HepG2 (cell line): Measurements from ENCODE around the gene ICAM5. TPM values are rescaled to one million over a fixed set of nuclear protein-coding genes. Genes with fewer than 3 reads are reported as not detected.

ENCODE experiments used
- AGO2 ChIP-seq: fragments of 200-400 bp; formaldehyde crosslinking; optimal IDR thresholded peaks from 2 replicates; pipeline ENCODE3; 2017; ENCODE audit warnings: mild to moderate bottlenecking, low read depth, low read length, moderate library complexity
- GLI4 ChIP-seq: sonication (generic); formaldehyde crosslinking; IDR thresholded peaks from 2 replicates; pipeline ENCODE4 v1.5.1; 2020; ENCODE audit warnings: missing genetic modification reagents, mild to moderate bottlenecking, moderate library complexity, borderline replicate concordance
- IKZF4 ChIP-seq: sonication (generic); formaldehyde crosslinking; IDR thresholded peaks from 2 replicates; pipeline ENCODE4 v1.5.1; 2020; ENCODE audit warnings: borderline replicate concordance, mild to moderate bottlenecking, low read depth, missing genetic modification reagents; ENCODE audit errors: not compliant biosample characterization
- NFKB2 ChIP-seq: sonication (generic); formaldehyde crosslinking; IDR thresholded peaks from 2 replicates; pipeline ENCODE4 v1.4.0; 2020; ENCODE audit warnings: missing genetic modification reagents, borderline replicate concordance
- NFYB ChIP-seq: sonication (generic); formaldehyde crosslinking; IDR thresholded peaks from 2 replicates; pipeline ENCODE4 v1.4.0; 2020; ENCODE audit warnings: missing genetic modification reagents
- RAD51 ChIP-seq: fragments of 450-650 bp; IDR thresholded peaks from 2 replicates; pipeline ENCODE4 v1.6.1; 2016; ENCODE audit warnings: borderline replicate concordance
- SIN3B ChIP-seq: fragments of 150-350 bp; IDR thresholded peaks from 2 replicates; pipeline ENCODE4 v1.6.1; 2014; ENCODE audit warnings: low read length
- SRY ChIP-seq: sonication (generic); formaldehyde crosslinking; IDR thresholded peaks from 2 replicates; pipeline ENCODE4 v1.8.0; 2022; ENCODE audit warnings: mild to moderate bottlenecking, missing genetic modification reagents
- ZNF333 ChIP-seq: sonication (generic); formaldehyde crosslinking; IDR thresholded peaks from 2 replicates; pipeline ENCODE4 v1.4.0; 2020; ENCODE audit warnings: mild to moderate bottlenecking, missing genetic modification reagents, borderline replicate concordance
- ZSCAN31 ChIP-seq: sonication (generic); formaldehyde crosslinking; IDR thresholded peaks from 2 replicates; pipeline ENCODE4 v1.5.0; 2020; ENCODE audit warnings: low read depth, mild to moderate bottlenecking, missing genetic modification reagents
- polyA plus RNA-seq, 8 experiments: library from polyadenylated mRNA; depleted of rRNA in 3 of 8; stranded (reverse) in 7 of 8; unstranded in 1 of 8; fragments of >200 nt; fragmentation: Illumina TruSeq in 4 of 8; extraction: Trizol in 4 of 8; gene quantifications; 2 replicates each; pipeline versions ENCODE4 v1.2.1 to v1.2.3, GENCODE V29; 2011 to 2016; ENCODE audit warnings: low read depth in 4 of 8, missing spikeins in 1 of 8, mixed read lengths in 1 of 8; ENCODE audit not compliant: insufficient read depth in 1 of 8
- total RNA-seq, 5 experiments: library from RNA; depleted of rRNA; stranded (reverse); fragments of >200 nt; fragmentation: Illumina TruSeq; extraction: Trizol; gene quantifications; 2 replicates each; pipeline ENCODE4 v1.2.3, GENCODE V29; 2016; ENCODE audit warnings: low read depth in 1 of 5
- TF ChIP-seq, protein P1 (sequence below): sonication (generic); formaldehyde crosslinking; IDR thresholded peaks from 2 replicates; pipeline ENCODE4 v1.5.0; 2020; ENCODE audit warnings: mild to moderate bottlenecking, missing genetic modification reagents
- TF ChIP-seq, protein P2 (sequence below): sonication (generic); formaldehyde crosslinking; IDR thresholded peaks from 2 replicates; pipeline ENCODE4 v1.4.0; 2020; ENCODE audit warnings: missing genetic modification reagents, borderline replicate concordance
- TF ChIP-seq, protein P3 (sequence below): sonication (generic); formaldehyde crosslinking; IDR thresholded peaks from 2 replicates; pipeline ENCODE4 v1.8.0; 2022; ENCODE audit warnings: missing genetic modification reagents, mild to moderate bottlenecking, borderline replicate concordance
- TF ChIP-seq, protein P4 (sequence below): IDR thresholded peaks from 2 replicates; pipeline ENCODE4 v1.6.1; 2018; ENCODE audit warnings: missing genetic modification reagents
- TF ChIP-seq, protein P5 (sequence below), 2 experiments: IDR thresholded peaks; 2 replicates each; pipeline ENCODE4 v1.6.1; 2011 to 2012; ENCODE audit warnings: low read length in 2 of 2, borderline replicate concordance in 1 of 2, low read depth in 1 of 2, mild to moderate bottlenecking in 1 of 2, moderate library complexity in 1 of 2

The ICAM5 gene
- total and polyA plus RNA-seq, 2 of the 13 experiments (the other 11 are each of a cell fraction or from before 2014, with no cell fraction given): 0.46 to 1.6 TPM

DNA sequence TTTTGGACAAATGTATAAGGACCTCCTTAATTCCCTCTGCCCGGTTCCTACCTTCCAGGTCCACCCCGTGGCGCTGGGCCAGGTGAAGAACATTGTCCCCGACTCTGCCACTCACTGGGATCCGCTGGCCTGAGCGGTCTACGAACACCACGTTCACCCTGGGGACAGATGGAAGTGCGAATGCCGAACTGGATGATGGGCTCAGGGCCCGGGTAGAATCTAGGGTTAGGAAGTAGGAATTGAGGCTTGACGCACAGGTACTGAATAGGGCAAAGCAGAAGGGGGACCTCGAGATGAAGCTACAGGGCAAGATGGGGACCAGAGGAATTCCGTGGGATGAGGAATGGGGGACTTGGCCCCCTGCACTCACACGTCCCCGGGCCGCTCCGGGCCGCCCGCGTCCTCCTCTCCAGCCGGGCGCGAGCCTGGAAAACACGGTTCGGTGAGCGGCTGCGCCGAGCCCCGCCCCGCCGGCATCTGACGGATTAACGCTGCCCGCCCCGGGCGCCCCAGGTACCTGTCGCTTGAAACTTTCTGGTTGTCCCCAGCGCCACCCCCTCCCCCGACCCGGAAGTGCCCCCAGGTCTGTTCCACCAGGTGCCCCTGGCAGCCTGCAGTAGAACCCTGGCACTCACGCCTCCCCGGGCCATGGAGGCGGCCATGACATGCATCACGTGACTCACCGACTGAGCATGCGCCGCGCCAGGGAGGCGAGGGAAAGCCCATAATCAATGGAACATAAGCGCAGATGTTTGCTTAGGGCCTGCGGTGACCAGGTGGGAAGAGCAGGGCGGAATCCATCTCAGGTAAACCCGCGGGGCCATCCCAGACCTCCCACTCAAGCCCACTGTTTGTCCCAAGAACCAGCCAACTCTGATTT, 25.8 kb downstream of the ICAM5 start, which contains the start of gene FDX2 (continued):
- TF ChIP-seq, protein P1, sequence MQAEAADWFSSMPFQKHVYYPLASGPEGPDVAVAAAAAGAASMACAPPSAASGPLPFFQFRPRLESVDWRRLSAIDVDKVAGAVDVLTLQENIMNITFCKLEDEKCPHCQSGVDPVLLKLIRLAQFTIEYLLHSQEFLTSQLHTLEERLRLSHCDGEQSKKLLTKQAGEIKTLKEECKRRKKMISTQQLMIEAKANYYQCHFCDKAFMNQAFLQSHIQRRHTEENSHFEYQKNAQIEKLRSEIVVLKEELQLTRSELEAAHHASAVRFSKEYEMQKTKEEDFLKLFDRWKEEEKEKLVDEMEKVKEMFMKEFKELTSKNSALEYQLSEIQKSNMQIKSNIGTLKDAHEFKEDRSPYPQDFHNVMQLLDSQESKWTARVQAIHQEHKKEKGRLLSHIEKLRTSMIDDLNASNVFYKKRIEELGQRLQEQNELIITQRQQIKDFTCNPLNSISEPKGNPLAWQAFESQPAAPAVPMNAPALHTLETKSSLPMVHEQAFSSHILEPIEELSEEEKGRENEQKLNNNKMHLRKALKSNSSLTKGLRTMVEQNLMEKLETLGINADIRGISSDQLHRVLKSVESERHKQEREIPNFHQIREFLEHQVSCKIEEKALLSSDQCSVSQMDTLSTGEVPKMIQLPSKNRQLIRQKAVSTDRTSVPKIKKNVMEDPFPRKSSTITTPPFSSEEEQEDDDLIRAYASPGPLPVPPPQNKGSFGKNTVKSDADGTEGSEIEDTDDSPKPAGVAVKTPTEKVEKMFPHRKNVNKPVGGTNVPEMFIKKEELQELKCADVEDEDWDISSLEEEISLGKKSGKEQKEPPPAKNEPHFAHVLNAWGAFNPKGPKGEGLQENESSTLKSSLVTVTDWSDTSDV: 0 out of 2 replicates have a peak, but pooled peaks have one; percentile 41
- TF ChIP-seq SRY (CRISPR knock-in tag) (no peak), IKZF4 (CRISPR knock-in tag) (no peak), RAD51 (peak; percentile 97), SIN3B (peak; percentile 65; the same call in 1 of the 2 replicates), NFYB (CRISPR knock-in tag) (no peak), AGO2 (peak; percentile 96), NFKB2 (CRISPR knock-in tag) (0 out of 2 replicates have a peak, but pooled peaks have one; percentile 53), GLI4 (0 out of 2 replicates have a peak, but pooled peaks have one; percentile 50), ZNF333 (CRISPR knock-in tag) (no peak), ZSCAN31 (CRISPR knock-in tag) (0 out of 2 replicates have a peak, but pooled peaks have one; percentile 41)
- TF ChIP-seq, protein P2, sequence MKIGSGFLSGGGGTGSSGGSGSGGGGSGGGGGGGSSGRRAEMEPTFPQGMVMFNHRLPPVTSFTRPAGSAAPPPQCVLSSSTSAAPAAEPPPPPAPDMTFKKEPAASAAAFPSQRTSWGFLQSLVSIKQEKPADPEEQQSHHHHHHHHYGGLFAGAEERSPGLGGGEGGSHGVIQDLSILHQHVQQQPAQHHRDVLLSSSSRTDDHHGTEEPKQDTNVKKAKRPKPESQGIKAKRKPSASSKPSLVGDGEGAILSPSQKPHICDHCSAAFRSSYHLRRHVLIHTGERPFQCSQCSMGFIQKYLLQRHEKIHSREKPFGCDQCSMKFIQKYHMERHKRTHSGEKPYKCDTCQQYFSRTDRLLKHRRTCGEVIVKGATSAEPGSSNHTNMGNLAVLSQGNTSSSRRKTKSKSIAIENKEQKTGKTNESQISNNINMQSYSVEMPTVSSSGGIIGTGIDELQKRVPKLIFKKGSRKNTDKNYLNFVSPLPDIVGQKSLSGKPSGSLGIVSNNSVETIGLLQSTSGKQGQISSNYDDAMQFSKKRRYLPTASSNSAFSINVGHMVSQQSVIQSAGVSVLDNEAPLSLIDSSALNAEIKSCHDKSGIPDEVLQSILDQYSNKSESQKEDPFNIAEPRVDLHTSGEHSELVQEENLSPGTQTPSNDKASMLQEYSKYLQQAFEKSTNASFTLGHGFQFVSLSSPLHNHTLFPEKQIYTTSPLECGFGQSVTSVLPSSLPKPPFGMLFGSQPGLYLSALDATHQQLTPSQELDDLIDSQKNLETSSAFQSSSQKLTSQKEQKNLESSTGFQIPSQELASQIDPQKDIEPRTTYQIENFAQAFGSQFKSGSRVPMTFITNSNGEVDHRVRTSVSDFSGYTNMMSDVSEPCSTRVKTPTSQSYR (CRISPR knock-in tag): peak; percentile 50; the same call in 1 of the 2 replicates
- TF ChIP-seq, protein P3, sequence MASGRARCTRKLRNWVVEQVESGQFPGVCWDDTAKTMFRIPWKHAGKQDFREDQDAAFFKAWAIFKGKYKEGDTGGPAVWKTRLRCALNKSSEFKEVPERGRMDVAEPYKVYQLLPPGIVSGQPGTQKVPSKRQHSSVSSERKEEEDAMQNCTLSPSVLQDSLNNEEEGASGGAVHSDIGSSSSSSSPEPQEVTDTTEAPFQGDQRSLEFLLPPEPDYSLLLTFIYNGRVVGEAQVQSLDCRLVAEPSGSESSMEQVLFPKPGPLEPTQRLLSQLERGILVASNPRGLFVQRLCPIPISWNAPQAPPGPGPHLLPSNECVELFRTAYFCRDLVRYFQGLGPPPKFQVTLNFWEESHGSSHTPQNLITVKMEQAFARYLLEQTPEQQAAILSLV: peak; percentile 43; the same call in 1 of the 2 replicates
- TF ChIP-seq, protein P4, sequence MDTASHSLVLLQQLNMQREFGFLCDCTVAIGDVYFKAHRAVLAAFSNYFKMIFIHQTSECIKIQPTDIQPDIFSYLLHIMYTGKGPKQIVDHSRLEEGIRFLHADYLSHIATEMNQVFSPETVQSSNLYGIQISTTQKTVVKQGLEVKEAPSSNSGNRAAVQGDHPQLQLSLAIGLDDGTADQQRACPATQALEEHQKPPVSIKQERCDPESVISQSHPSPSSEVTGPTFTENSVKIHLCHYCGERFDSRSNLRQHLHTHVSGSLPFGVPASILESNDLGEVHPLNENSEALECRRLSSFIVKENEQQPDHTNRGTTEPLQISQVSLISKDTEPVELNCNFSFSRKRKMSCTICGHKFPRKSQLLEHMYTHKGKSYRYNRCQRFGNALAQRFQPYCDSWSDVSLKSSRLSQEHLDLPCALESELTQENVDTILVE: peak; percentile 77; the same call in 1 of the 2 replicates
- TF ChIP-seq, protein P5, sequence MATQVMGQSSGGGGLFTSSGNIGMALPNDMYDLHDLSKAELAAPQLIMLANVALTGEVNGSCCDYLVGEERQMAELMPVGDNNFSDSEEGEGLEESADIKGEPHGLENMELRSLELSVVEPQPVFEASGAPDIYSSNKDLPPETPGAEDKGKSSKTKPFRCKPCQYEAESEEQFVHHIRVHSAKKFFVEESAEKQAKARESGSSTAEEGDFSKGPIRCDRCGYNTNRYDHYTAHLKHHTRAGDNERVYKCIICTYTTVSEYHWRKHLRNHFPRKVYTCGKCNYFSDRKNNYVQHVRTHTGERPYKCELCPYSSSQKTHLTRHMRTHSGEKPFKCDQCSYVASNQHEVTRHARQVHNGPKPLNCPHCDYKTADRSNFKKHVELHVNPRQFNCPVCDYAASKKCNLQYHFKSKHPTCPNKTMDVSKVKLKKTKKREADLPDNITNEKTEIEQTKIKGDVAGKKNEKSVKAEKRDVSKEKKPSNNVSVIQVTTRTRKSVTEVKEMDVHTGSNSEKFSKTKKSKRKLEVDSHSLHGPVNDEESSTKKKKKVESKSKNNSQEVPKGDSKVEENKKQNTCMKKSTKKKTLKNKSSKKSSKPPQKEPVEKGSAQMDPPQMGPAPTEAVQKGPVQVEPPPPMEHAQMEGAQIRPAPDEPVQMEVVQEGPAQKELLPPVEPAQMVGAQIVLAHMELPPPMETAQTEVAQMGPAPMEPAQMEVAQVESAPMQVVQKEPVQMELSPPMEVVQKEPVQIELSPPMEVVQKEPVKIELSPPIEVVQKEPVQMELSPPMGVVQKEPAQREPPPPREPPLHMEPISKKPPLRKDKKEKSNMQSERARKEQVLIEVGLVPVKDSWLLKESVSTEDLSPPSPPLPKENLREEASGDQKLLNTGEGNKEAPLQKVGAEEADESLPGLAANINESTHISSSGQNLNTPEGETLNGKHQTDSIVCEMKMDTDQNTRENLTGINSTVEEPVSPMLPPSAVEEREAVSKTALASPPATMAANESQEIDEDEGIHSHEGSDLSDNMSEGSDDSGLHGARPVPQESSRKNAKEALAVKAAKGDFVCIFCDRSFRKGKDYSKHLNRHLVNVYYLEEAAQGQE (IDR thresholded peaks at IDR 0.05; ENCODE audit: borderline replicate concordance in 1 of 2, low read depth in 1 of 2, low read length in 2 of 2): no peak
